Measurements from ENCODE around the gene OR4D2. TPM values are rescaled to one million over a fixed set of nuclear protein-coding genes. Genes with fewer than 3 reads are reported as not detected.

Gene OR4D2
- total and polyA plus RNA-seq, 2 of the 13 experiments (the other 11 are each of a cell fraction or from before 2014, with no cell fraction given) = not detected

- TF ChIP-seq, protein P1, sequence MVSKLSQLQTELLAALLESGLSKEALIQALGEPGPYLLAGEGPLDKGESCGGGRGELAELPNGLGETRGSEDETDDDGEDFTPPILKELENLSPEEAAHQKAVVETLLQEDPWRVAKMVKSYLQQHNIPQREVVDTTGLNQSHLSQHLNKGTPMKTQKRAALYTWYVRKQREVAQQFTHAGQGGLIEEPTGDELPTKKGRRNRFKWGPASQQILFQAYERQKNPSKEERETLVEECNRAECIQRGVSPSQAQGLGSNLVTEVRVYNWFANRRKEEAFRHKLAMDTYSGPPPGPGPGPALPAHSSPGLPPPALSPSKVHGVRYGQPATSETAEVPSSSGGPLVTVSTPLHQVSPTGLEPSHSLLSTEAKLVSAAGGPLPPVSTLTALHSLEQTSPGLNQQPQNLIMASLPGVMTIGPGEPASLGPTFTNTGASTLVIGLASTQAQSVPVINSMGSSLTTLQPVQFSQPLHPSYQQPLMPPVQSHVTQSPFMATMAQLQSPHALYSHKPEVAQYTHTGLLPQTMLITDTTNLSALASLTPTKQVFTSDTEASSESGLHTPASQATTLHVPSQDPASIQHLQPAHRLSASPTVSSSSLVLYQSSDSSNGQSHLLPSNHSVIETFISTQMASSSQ (IDR thresholded peaks at IDR 0.05; ENCODE audit: low read depth) = no peak
- TF ChIP-seq, protein P1 (CRISPR knock-in tag; IDR thresholded peaks at IDR 0.05; ENCODE audit: borderline replicate concordance) = no peak
- TF ChIP-seq SAFB2 (CRISPR knock-in tag; IDR thresholded peaks at IDR 0.05; ENCODE audit: borderline replicate concordance, low read depth) (no peak), XBP1 (CRISPR knock-in tag; IDR thresholded peaks at IDR 0.05) (no peak), ZNF318 (CRISPR knock-in tag; IDR thresholded peaks at IDR 0.05) (no peak), PAF1 (CRISPR knock-in tag; IDR thresholded peaks at IDR 0.05) (no peak), ZNF619 (CRISPR knock-in tag; IDR thresholded peaks at IDR 0.05) (no peak)
Measured at GRCh38 chr17:58119491-58119890, 47.3 kb upstream of the OR4D2 start (continued).

All from HepG2 (cell line).